Embryonic facial prominence (tissue), 1 donor: ENCODE measurements around the gene COA5.

Source experiments
- DNase-seq: peaks from one replicate; pipeline ENCODE4 v3.0.0-alpha.2; 2016; ENCODE audit errors: extremely low spot score

Gene COA5

GRCh38 chr2:98552499-98553179 lies 55.7 kb downstream of the COA5 start:
- no peak for DNase-seq

GRCh38 chr2:98551316-98551715 lies 57.0 kb downstream of the COA5 start:
- DNase-seq = no peak

DNA sequence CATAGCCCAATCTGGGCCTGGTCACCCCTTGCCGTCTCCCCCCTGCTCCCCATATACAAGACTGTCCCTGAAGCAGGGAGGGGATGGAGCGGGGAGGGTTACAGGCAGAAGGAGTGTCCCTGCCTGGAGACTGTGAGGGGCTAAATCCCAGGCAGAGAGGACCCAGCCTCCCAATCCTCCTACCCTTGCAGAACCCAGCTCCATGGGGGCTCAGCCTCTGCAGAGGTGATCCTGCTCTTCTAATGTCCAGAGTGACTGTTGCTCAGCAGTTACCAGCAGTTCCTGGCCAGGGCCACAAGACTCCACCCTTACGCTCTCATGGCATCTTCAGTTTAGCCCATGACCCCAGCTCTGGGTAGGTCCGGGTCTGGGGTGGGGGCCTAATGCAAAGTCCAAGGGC lies 58.1 kb downstream of the COA5 start:
- no peak for DNase-seq
